Endodermal cell (in vitro differentiated cells): ENCODE measurements around the gene BCORL1. TPM values are rescaled to one million over a fixed set of nuclear protein-coding genes. Genes with fewer than 3 reads are reported as not detected.

Source experiments
- DNase-seq: peaks from one replicate; pipeline ENCODE4 v3.0.0-alpha.2; 2017
- H3K27ac ChIP-seq: 2 replicates; pipeline ENCODE4 v1.5.1; 2013; ENCODE audit warnings: mild to moderate bottlenecking, low read depth, low read length, moderate library complexity
- H3K27me3 ChIP-seq: 2 replicates; pipeline ENCODE4 v1.6.1; 2013; ENCODE audit warnings: mild to moderate bottlenecking, low read length, moderate library complexity; ENCODE audit not compliant: insufficient read depth, control insufficient read depth, poor library complexity, severe bottlenecking
- H3K36me3 ChIP-seq: 2 replicates; pipeline ENCODE4 v1.7.0; 2013; ENCODE audit warnings: mild to moderate bottlenecking, low read length, moderate library complexity; ENCODE audit not compliant: control insufficient read depth, insufficient read depth
- H3K4me1 ChIP-seq: one replicate; pipeline ENCODE4 v1.7.0; 2013; ENCODE audit warnings: low read length; ENCODE audit not compliant: control insufficient read depth, insufficient read depth
- H3K4me3 ChIP-seq: 2 replicates; pipeline ENCODE4 v1.5.1; 2013; ENCODE audit warnings: mild to moderate bottlenecking, low read length, moderate library complexity
- H3K9ac ChIP-seq: 2 replicates; pipeline ENCODE4 v1.6.1; 2013; ENCODE audit warnings: mild to moderate bottlenecking, low read length, moderate library complexity; ENCODE audit not compliant: poor library complexity, severe bottlenecking; ENCODE audit errors: extremely low read depth
- H3K9me3 ChIP-seq: 2 replicates; pipeline ENCODE4 v1.6.1; 2013; ENCODE audit warnings: mild to moderate bottlenecking, low read length, moderate library complexity; ENCODE audit not compliant: control insufficient read depth
- H3K27ac Mint-ChIP-seq: 2 replicates; pipeline ENCODE4 v1.8.0; 2020; ENCODE audit warnings: mixed read lengths
- H3K27me3 Mint-ChIP-seq: 2 replicates; pipeline ENCODE4 v1.8.0; 2021; ENCODE audit warnings: mild to moderate bottlenecking, mixed read lengths; ENCODE audit not compliant: insufficient read depth
- H3K36me3 Mint-ChIP-seq: 2 replicates; pipeline ENCODE4 v1.8.0; 2020; ENCODE audit warnings: low read depth, mixed read lengths
- H3K4me1 Mint-ChIP-seq: 2 replicates; pipeline ENCODE4 v1.8.0; 2020; ENCODE audit warnings: mixed read lengths
- H3K4me3 Mint-ChIP-seq: 2 replicates; pipeline ENCODE4 v1.8.0; 2020; ENCODE audit warnings: mild to moderate bottlenecking, moderate library complexity, mixed read lengths
- H3K9me3 Mint-ChIP-seq: 2 replicates; pipeline ENCODE4 v1.8.0; 2020; ENCODE audit warnings: mild to moderate bottlenecking, mixed read lengths
- CTCF ChIP-seq: fragments of 200-600 bp; sonication (generic); conservative IDR thresholded peaks from 2 replicates; pipeline ENCODE4 v1.5.0; 2021; ENCODE audit warnings: antibody characterized with exemption, mild to moderate bottlenecking
- WGBS, 2 experiments: methylation state at CpG; one replicate each; pipeline versions ENCODE4 v1.1.5 to v1.1.7; 2013; ENCODE audit warnings: missing lambda C conversion rate in 2 of 2, mixed read lengths in 1 of 2; ENCODE audit not compliant: insufficient coverage in 1 of 2, insufficient read length in 1 of 2; 5-methylcytosine and 5-hydroxymethylcytosine counted together
- total RNA-seq, 2 donors: library from RNA; stranded (reverse); fragmentation: NEBNext Ultra II Directional in 1 of 2; extraction: Animal tissue kit (Norgen Biotek cat#: 25700) in 1 of 2; gene quantifications; 2 replicates in 1 of 2; 3 replicates in 1 of 2; pipeline ENCODE4 v1.2.1, GENCODE V29; 2021

The BCORL1 gene
- total RNA-seq, 2 donors from 2014 or later = 24.5 to 29.9 TPM

- H3K9ac ChIP-seq = no peak overlapping the region
- DNase-seq = no peak
- H3K4me3 ChIP-seq = no peak overlapping the region
- no peaks in the 10 kb centered on the region for H3K36me3 ChIP-seq
- peaks cover 15% of the 10 kb centered on the region for H3K27me3 ChIP-seq
- no peak overlapping the region for H3K27ac ChIP-seq
- peaks cover 7% of the 10 kb centered on the region for H3K4me1 Mint-ChIP-seq
- H3K27me3 Mint-ChIP-seq = peaks cover 64% of the 10 kb centered on the region
- H3K9me3 ChIP-seq = no peaks in the 10 kb centered on the region
- H3K4me1 ChIP-seq = no peaks in the 10 kb centered on the region
- no peaks in the 10 kb centered on the region for H3K36me3 Mint-ChIP-seq
- no peak for TF ChIP-seq CTCF
- no peak overlapping the region for H3K27ac Mint-ChIP-seq
- no peak overlapping the region for H3K4me3 Mint-ChIP-seq
- WGBS, 2 experiments = 90% methylated on average over 2 of the region's 3 CpGs; no CpG with 5 or more reads in 1 of the 2 experiments
- peaks cover 38% of the 10 kb centered on the region for H3K9me3 Mint-ChIP-seq
Observed at GRCh38 chrX:130105244-130105643, 122.8 kb downstream of the BCORL1 start.

- Mint-ChIP-seq H3K9me3 (peaks cover 36% of the 10 kb centered on the region), H3K36me3 (no peaks in the 10 kb centered on the region), H3K27me3 (peaks cover 59% of the 10 kb centered on the region), H3K4me1 (peaks cover 7% of the 10 kb centered on the region), H3K27ac (no peak overlapping the region), H3K4me3 (no peak overlapping the region)
- TF ChIP-seq CTCF = no peak
- Histone ChIP-seq H3K9ac (no peak overlapping the region), H3K27me3 (peaks cover 16% of the 10 kb centered on the region), H3K9me3 (no peaks in the 10 kb centered on the region), H3K4me1 (no peaks in the 10 kb centered on the region), H3K4me3 (no peak overlapping the region), H3K27ac (no peak overlapping the region), H3K36me3 (no peaks in the 10 kb centered on the region)
- 33 to 46% methylated on average over 1 to 5 of the region's 10 CpGs for WGBS, 2 experiments
- DNase-seq = no peak
Observed at GRCh38 chrX:130106071-130106470, 123.6 kb downstream of the BCORL1 start.

Other genes starting within 250 kb of the BCORL1 start
- gene XPNPEP2, start 243.7 kb upstream of the BCORL1 start, total RNA-seq = under 1 TPM; 0.20 to 0.31 TPM
- gene SASH3, start 202.7 kb upstream of the BCORL1 start, total RNA-seq = not detected
- 10 to 100 TPM; 27.1 to 40.2 TPM for gene ZDHHC9, start 138.7 kb upstream of the BCORL1 start, total RNA-seq
- gene UTP14A, start 76.5 kb upstream of the BCORL1 start, total RNA-seq = 10 to 100 TPM; 15.6 to 24.9 TPM
- 1 to 10 TPM; 2.8 to 3.8 TPM for gene ELF4, start 127.9 kb downstream of the BCORL1 start, total RNA-seq
- gene AIFM1, start 183.2 kb downstream of the BCORL1 start, total RNA-seq = 10 to 100 TPM; 53.7 to 58.7 TPM
- not detected for gene RAB33A, start 189.3 kb downstream of the BCORL1 start, total RNA-seq